ENCODE results near the gene UNG.

UNG gene

GRCh38 chr12:109130297-109131153 lies 33.1 kb downstream of the UNG start:
- H3K27me3 Mint-ChIP-seq (ENCODE audit: low read depth, poor library complexity), result peaks cover 16% of the 10 kb centered on the region
- H3K27ac Mint-ChIP-seq, result peak overlapping the region; percentile 1
- no peak for DNase-seq
- peak overlapping the region; percentile 13 for H3K4me3 Mint-ChIP-seq
- no peak for TF ChIP-seq CTCF (IDR thresholded peaks at IDR 0.05)
- peaks cover 34% of the 10 kb centered on the region for H3K4me1 Mint-ChIP-seq
- peaks cover 15% of the 10 kb centered on the region for H3K9me3 Mint-ChIP-seq
- no peaks in the 10 kb centered on the region for H3K36me3 Mint-ChIP-seq (ENCODE audit: low read depth)

- Mint-ChIP-seq H3K36me3 (ENCODE audit: low read depth) (peaks cover 4% of the 10 kb centered on the region), H3K9me3 (peaks cover 24% of the 10 kb centered on the region), H3K4me3 (no peak overlapping the region), H3K27ac (peak overlapping the region; percentile 1), H3K27me3 (ENCODE audit: low read depth, poor library complexity) (peaks cover 19% of the 10 kb centered on the region), H3K4me1 (peaks cover 34% of the 10 kb centered on the region)
- DNase-seq, result peak; percentile 62
- TF ChIP-seq CTCF (IDR thresholded peaks at IDR 0.05), result no peak
Measured at GRCh38 chr12:109131154-109132050, 34.0 kb downstream of the UNG start.

- Mint-ChIP-seq H3K4me1 (peaks cover 34% of the 10 kb centered on the region), H3K36me3 (ENCODE audit: low read depth) (peaks cover 10% of the 10 kb centered on the region), H3K9me3 (peaks cover 32% of the 10 kb centered on the region), H3K4me3 (no peak overlapping the region), H3K27ac (no peak overlapping the region), H3K27me3 (ENCODE audit: low read depth, poor library complexity) (peaks cover 27% of the 10 kb centered on the region)
- DNase-seq, result peak; percentile 32
- TF ChIP-seq CTCF (IDR thresholded peaks at IDR 0.05), result peak; percentile 47
Measured at GRCh38 chr12:109134186-109134917, 37.0 kb downstream of the UNG start.

GRCh38 chr12:109137055-109137454 lies 39.7 kb downstream of the UNG start:
- Mint-ChIP-seq H3K9me3 (peaks cover 32% of the 10 kb centered on the region), H3K27ac (no peak overlapping the region), H3K36me3 (ENCODE audit: low read depth) (peaks cover 10% of the 10 kb centered on the region), H3K4me1 (peaks cover 10% of the 10 kb centered on the region), H3K27me3 (ENCODE audit: low read depth, poor library complexity) (peaks cover 24% of the 10 kb centered on the region), H3K4me3 (no peak overlapping the region)
- no peak for TF ChIP-seq CTCF (IDR thresholded peaks at IDR 0.05)
- no peak for DNase-seq

- Mint-ChIP-seq H3K9me3 (peaks cover 29% of the 10 kb centered on the region), H3K27ac (no peak overlapping the region), H3K4me3 (no peak overlapping the region), H3K4me1 (peaks cover 3% of the 10 kb centered on the region), H3K27me3 (ENCODE audit: low read depth, poor library complexity) (peaks cover 24% of the 10 kb centered on the region), H3K36me3 (ENCODE audit: low read depth) (peaks cover 10% of the 10 kb centered on the region)
- DNase-seq, result no peak
- TF ChIP-seq CTCF (IDR thresholded peaks at IDR 0.05), result no peak
Measured at GRCh38 chr12:109139360-109139759, 42.0 kb downstream of the UNG start.
